K562 (cell line): ENCODE measurements around the gene TXNL4A. TPM values are rescaled to one million over a fixed set of nuclear protein-coding genes. Genes with fewer than 3 reads are reported as not detected.

Experiments
- ARID1B ChIP-seq: fragments of 450-650 bp; IDR thresholded peaks from 2 replicates; pipeline ENCODE4 v1.6.1; 2016; ENCODE audit warnings: antibody characterized with exemption, mild to moderate bottlenecking, inconsistent platforms
- CBFA2T3 ChIP-seq: fragments of 450-650 bp; IDR thresholded peaks from 2 replicates; pipeline ENCODE4 v1.6.1; 2017
- CXXC5 ChIP-seq: fragments of 250-450 bp; sonication (Bioruptor Pico); IDR thresholded peaks from 2 replicates; pipeline ENCODE4 v1.8.0; 2022; ENCODE audit warnings: inconsistent platforms, mild to moderate bottlenecking, moderate library complexity
- DNMT1 ChIP-seq: fragments of 450-650 bp; IDR thresholded peaks from 2 replicates; pipeline ENCODE4 v1.6.1; 2016; ENCODE audit warnings: antibody characterized with exemption, mild to moderate bottlenecking
- DPF2 ChIP-seq: fragments of 450-650 bp; IDR thresholded peaks from 2 replicates; pipeline ENCODE4 v1.6.1; 2016
- EP300 ChIP-seq: IDR thresholded peaks from 2 replicates; pipeline ENCODE4 v1.6.1; 2012; ENCODE audit warnings: low read length, improper control_type of control experiment
- FOXA3 ChIP-seq, 2 experiments: fragments of 450-650 bp in 1 of 2; sonication (generic) in 1 of 2; formaldehyde crosslinking; IDR thresholded peaks in 1 of 2; conservative IDR thresholded peaks in 1 of 2; 2 replicates each; pipeline versions ENCODE4 v1.4.0 to v1.8.0; 2020 to 2022; ENCODE audit warnings: mild to moderate bottlenecking in 2 of 2, missing genetic modification reagents in 1 of 2
- FOXM1 ChIP-seq, 2 experiments: fragments of 450-650 bp in 1 of 2; sonication (generic) in 1 of 2; formaldehyde crosslinking in 1 of 2; IDR thresholded peaks; 2 replicates each; pipeline versions ENCODE4 v1.6.1 to v1.9.0; 2017 to 2022; ENCODE audit warnings: low read depth in 2 of 2, mild to moderate bottlenecking in 2 of 2, missing genetic modification reagents in 1 of 2, moderate library complexity in 1 of 2
- KDM5B ChIP-seq: fragments of 200-600 bp; sonication (generic); IDR thresholded peaks from 2 replicates; pipeline ENCODE4 v1.6.1; 2012; ENCODE audit warnings: low read depth, mild to moderate bottlenecking, moderate library complexity, low read length, control low read depth, inconsistent platforms; ENCODE audit not compliant: insufficient replicate concordance
- KLF16 ChIP-seq: IDR thresholded peaks from 2 replicates; pipeline ENCODE4 v1.6.1; 2016; ENCODE audit warnings: antibody characterized with exemption
- MEIS2 ChIP-seq: fragments of 450-650 bp; IDR thresholded peaks from 2 replicates; pipeline ENCODE4 v1.6.1; 2014; ENCODE audit warnings: mild to moderate bottlenecking; ENCODE audit not compliant: partially characterized antibody
- MTA2 ChIP-seq: fragments of 450-650 bp; IDR thresholded peaks from 2 replicates; pipeline ENCODE4 v1.6.1; 2016; ENCODE audit warnings: low read depth
- NCOR1 ChIP-seq: fragments of 450-650 bp; IDR thresholded peaks from 2 replicates; pipeline ENCODE4 v1.6.1; 2016; ENCODE audit warnings: mild to moderate bottlenecking, moderate library complexity
- PHB2 ChIP-seq: fragments of 450-650 bp; IDR thresholded peaks from 2 replicates; pipeline ENCODE4 v1.6.1; 2017; ENCODE audit warnings: low read depth
- PML ChIP-seq: IDR thresholded peaks from 2 replicates; pipeline ENCODE4 v1.6.1; 2012; ENCODE audit warnings: low read length, inconsistent platforms
- RAD21 ChIP-seq, 2 experiments: fragments of 250-450 bp in 1 of 2; fragments of 450-650 bp in 1 of 2; sonication (Bioruptor Pico) in 1 of 2; formaldehyde crosslinking in 1 of 2; IDR thresholded peaks in 1 of 2; conservative IDR thresholded peaks in 1 of 2; 2 replicates each; pipeline versions ENCODE4 v1.4.0 to v1.8.0; 2020 to 2022; ENCODE audit warnings: mild to moderate bottlenecking in 2 of 2, moderate library complexity in 1 of 2
- STAT5A ChIP-seq: IDR thresholded peaks from 2 replicates; pipeline ENCODE4 v1.6.1; 2012; ENCODE audit warnings: low read length, inconsistent platforms, borderline replicate concordance
- TAL1 ChIP-seq: fragments of 450-650 bp; IDR thresholded peaks from 2 replicates; pipeline ENCODE4 v1.6.1; 2016; ENCODE audit warnings: mild to moderate bottlenecking
- TRIM24 ChIP-seq, 2 experiments: fragments of 450-650 bp; IDR thresholded peaks; 2 replicates each; pipeline ENCODE4 v1.6.1; 2016
- ZBTB11 ChIP-seq, 3 experiments: fragments of 200-800 bp in 1 of 3; fragments of 250-450 bp in 1 of 3; fragments of 450-650 bp in 1 of 3; sonication (Bioruptor Pico) in 1 of 3; sonication (Bioruptor generic) in 1 of 3; formaldehyde crosslinking in 1 of 3; IDR thresholded peaks; 2 replicates each; pipeline versions ENCODE4 v1.6.1 to v1.8.0; 2016 to 2022; ENCODE audit warnings: mild to moderate bottlenecking in 2 of 3, missing genetic modification characterization in 2 of 3, missing compliant biosample characterization in 1 of 3, moderate library complexity in 1 of 3
- ZNF274 ChIP-seq: IDR thresholded peaks from 2 replicates; pipeline ENCODE4 v1.6.1; 2011; ENCODE audit warnings: low read depth, mild to moderate bottlenecking, low read length, moderate library complexity, borderline replicate concordance
- polyA plus RNA-seq, 8 experiments: library from polyadenylated mRNA; depleted of rRNA in 4 of 8; stranded (reverse) in 5 of 8; unstranded in 3 of 8; fragments of >200 nt; fragmentation: Nextera tagmentation in 2 of 8; fragmentation: Illumina TruSeq in 1 of 8; extraction: Ambion mirVana in 2 of 8; extraction: Trizol in 1 of 8; gene quantifications; 2 replicates each; pipeline versions ENCODE4 v1.2.1 to v1.2.3, GENCODE V29; 2011 to 2014; ENCODE audit warnings: inconsistent platforms in 1 of 8, missing spikeins in 1 of 8
- total RNA-seq, 7 experiments: library from RNA; depleted of rRNA in 6 of 7; stranded (reverse); fragments of >200 nt in 6 of 7; fragmentation: Illumina TruSeq in 2 of 7; extraction: Trizol in 2 of 7; gene quantifications; 2 replicates each; pipeline versions ENCODE4 v1.2.1 to v1.2.3, GENCODE V29; 2011 to 2021; ENCODE audit warnings: low replicate concordance in 1 of 7
- TF ChIP-seq, protein P1 (sequence below), 2 experiments: fragments of 450-650 bp; IDR thresholded peaks; 2 replicates each; pipeline ENCODE4 v1.6.1; 2016
- TF ChIP-seq, protein P2 (sequence below): IDR thresholded peaks from 2 replicates; pipeline ENCODE4 v1.6.1; 2012; ENCODE audit warnings: low read depth, low read length, improper control_type of control experiment, borderline replicate concordance

Gene TXNL4A
- total and polyA plus RNA-seq, 9 of the 15 experiments (the other 6 are each of a cell fraction or from before 2014, with no cell fraction given), result 27.0 to 132 (median 87.5) TPM

GRCh38 chr18:79975043-79975442 lies 13.3 kb downstream of the TXNL4A start (continued):
- TF ChIP-seq EP300 (peak; percentile 44; the same call in 1 of the 2 replicates), STAT5A (peak; percentile 25; the same call in 1 of the 2 replicates), TRIM24 (IDR thresholded peaks at IDR 0.05) (peak in 1 of 2 experiments; percentile 35; a peak in 1 of 4 replicates), MTA2 (peak; percentile 70), DNMT1 (no peak), RAD21 (CRISPR knock-in tag; conservative IDR thresholded peaks at IDR 0.05 in 1 of 2, IDR thresholded peaks at IDR 0.05 in 1 of 2) (no peak), DPF2 (0 out of 2 replicates have a peak, but pooled peaks have one; percentile 28), PML (peak; percentile 80), ZNF274 (no peak), FOXM1 (IDR thresholded peaks at IDR 0.05; ENCODE audit: low read depth) (peak; percentile 50; the same call in 1 of the 2 replicates), FOXM1 (CRISPR knock-in tag; IDR thresholded peaks at IDR 0.05; ENCODE audit: low read depth) (no peak), MEIS2 (peak; percentile 4), PHB2 (0 out of 2 replicates have a peak, but pooled peaks have one; percentile 15), KDM5B (no peak), NCOR1 (peak; percentile 71), FOXA3 (CRISPR knock-in tag; conservative IDR thresholded peaks at IDR 0.05 in 1 of 2, IDR thresholded peaks at IDR 0.05 in 1 of 2) (peak; percentile 81 to 94; a peak in 3 of 4 replicates), CXXC5 (CRISPR knock-in tag) (0 out of 2 replicates have a peak, but pooled peaks have one; percentile 28), ARID1B (peak; percentile 78), CBFA2T3 (peak; percentile 85), ZBTB11 (CRISPR knock-in tag; IDR thresholded peaks at IDR 0.05) (no peak), KLF16 (peak; percentile 76), TAL1 (peak; percentile 79)
- TF ChIP-seq, protein P1, sequence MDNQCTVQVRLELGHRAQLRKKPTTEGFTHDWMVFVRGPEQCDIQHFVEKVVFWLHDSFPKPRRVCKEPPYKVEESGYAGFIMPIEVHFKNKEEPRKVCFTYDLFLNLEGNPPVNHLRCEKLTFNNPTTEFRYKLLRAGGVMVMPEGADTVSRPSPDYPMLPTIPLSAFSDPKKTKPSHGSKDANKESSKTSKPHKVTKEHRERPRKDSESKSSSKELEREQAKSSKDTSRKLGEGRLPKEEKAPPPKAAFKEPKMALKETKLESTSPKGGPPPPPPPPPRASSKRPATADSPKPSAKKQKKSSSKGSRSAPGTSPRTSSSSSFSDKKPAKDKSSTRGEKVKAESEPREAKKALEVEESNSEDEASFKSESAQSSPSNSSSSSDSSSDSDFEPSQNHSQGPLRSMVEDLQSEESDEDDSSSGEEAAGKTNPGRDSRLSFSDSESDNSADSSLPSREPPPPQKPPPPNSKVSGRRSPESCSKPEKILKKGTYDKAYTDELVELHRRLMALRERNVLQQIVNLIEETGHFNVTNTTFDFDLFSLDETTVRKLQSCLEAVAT (IDR thresholded peaks at IDR 0.05), result 0 out of 4 replicates have a peak, but pooled peaks of 1 of the 2 experiments have one; percentile 53
- TF ChIP-seq, protein P2, sequence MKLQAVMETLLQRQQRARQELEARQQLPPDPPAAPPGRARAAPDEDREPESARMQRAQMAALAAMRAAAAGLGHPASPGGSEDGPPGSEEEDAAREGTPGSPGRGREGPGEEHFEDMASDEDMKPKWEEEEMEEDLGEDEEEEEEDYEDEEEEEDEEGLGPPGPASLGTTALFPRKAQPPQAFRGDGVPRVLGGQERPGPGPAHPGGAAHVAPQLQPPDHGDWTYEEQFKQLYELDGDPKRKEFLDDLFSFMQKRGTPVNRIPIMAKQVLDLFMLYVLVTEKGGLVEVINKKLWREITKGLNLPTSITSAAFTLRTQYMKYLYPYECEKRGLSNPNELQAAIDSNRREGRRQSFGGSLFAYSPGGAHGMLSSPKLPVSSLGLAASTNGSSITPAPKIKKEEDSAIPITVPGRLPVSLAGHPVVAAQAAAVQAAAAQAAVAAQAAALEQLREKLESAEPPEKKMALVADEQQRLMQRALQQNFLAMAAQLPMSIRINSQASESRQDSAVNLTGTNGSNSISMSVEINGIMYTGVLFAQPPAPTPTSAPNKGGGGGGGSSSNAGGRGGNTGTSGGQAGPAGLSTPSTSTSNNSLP, result no peak
